Measurements from ENCODE around the gene TCN2.
A peak's percentile ranks its signal among the peaks of the same experiment; 100 is the strongest.

- TF ChIP-seq ESRRA (IDR thresholded peaks at IDR 0.05; ENCODE audit: low read length) (peak; percentile 61; the same call in 1 of the 2 replicates), FOS (IDR thresholded peaks at IDR 0.05; ENCODE audit: borderline replicate concordance, extremely low read depth, insufficient read length) (no peak), EGR1 (IDR thresholded peaks at IDR 0.05; ENCODE audit: borderline replicate concordance in 1 of 2, low read depth in 2 of 2, low read length in 2 of 2) (peak; percentile 19 to 39; a peak in 2 of 3 replicates), CBX5 (IDR thresholded peaks at IDR 0.05; ENCODE audit: low read depth) (no peak), NR2C2 (IDR thresholded peaks at IDR 0.05; ENCODE audit: borderline replicate concordance, control insufficient read depth, insufficient read length, low read depth) (no peak), RFX5 (IDR thresholded peaks at IDR 0.05; ENCODE audit: low read depth, low read length) (peak; percentile 92), YY1 (IDR thresholded peaks at IDR 0.05; ENCODE audit: low read depth, low read length) (peak; percentile 78; the same call in 1 of the 2 replicates), TCF3 (IDR thresholded peaks at IDR 0.05; ENCODE audit: borderline replicate concordance, insufficient read depth, low read depth, low read length) (no peak), REST (IDR thresholded peaks at IDR 0.05; ENCODE audit: low read depth, low read length) (no peak), EZH2 (IDR thresholded peaks at IDR 0.05; ENCODE audit: borderline replicate concordance, control insufficient read depth, low read depth, low read length) (no peak), TCF7 (IDR thresholded peaks at IDR 0.05; ENCODE audit: borderline replicate concordance) (no peak)
Observed at GRCh38 chr22:30591588-30592359, 15.2 kb upstream of the TCN2 start, which contains the start of gene PES1.

Measured in GM12878 (cell line).